IMR-90 (cell line): ENCODE results near the gene SLC25A15. TPM values are rescaled to one million over a fixed set of nuclear protein-coding genes. Genes with fewer than 3 reads are reported as not detected.

Experiments used
- ATAC-seq: fragments of 200-7000 bp; cut with Tn5 transposase; 2 replicates; pipeline ENCODE4 v1.9.1; 2020; ENCODE audit warnings: low read depth, mild to moderate bottlenecking, moderate library complexity
- BruUV-seq: library from RNA; stranded (reverse); fragments of 400-500 nt; replicated peaks from 2 replicates; lab custom pipeline; 2021; lab: Mats Ljungman, UMichigan
- CTCF ChIA-PET: fragments of 300-600 bp; formaldehyde crosslinking; extraction: SDS; loops from one replicate; lab custom pipeline; 2021; ENCODE audit warnings: antibody characterized with exemption; lab: Yijun Ruan, JAX
- POLR2A ChIA-PET: fragments of 300-600 bp; sonication (Branson Sonifier 250); formaldehyde crosslinking; loops from one replicate; lab custom pipeline; 2022; ENCODE audit warnings: antibody characterized with exemption; ENCODE audit not compliant: unreplicated experiment; lab: Charles Lee
- DNase-seq: peaks from one replicate; pipeline ENCODE4 v3.0.0; 2013
- H2AFZ ChIP-seq: replicated peaks from 2 replicates; pipeline ENCODE3; 2013; ENCODE audit warnings: low read length, mild to moderate bottlenecking; ENCODE audit not compliant: poor library complexity
- H2AK5ac ChIP-seq: 2 replicates; pipeline ENCODE4 v1.6.1; 2013; ENCODE audit warnings: low read depth, low read length, inconsistent platforms
- H2AK9ac ChIP-seq: replicated peaks from 2 replicates; pipeline ENCODE3; 2013; ENCODE audit warnings: mild to moderate bottlenecking, low read depth, low read length, moderate library complexity; ENCODE audit not compliant: poor library complexity
- H2BK120ac ChIP-seq: 2 replicates; pipeline ENCODE4 v1.6.1; 2013; ENCODE audit warnings: low read depth, low read length, inconsistent platforms
- H2BK15ac ChIP-seq: 3 replicates; pipeline ENCODE4 v1.6.1; 2013; ENCODE audit warnings: low read depth, low read length, inconsistent platforms
- H2BK20ac ChIP-seq: 2 replicates; pipeline ENCODE4 v1.6.1; 2013; ENCODE audit warnings: low read depth, mild to moderate bottlenecking, inconsistent platforms, low read length, moderate library complexity
- H2BK5ac ChIP-seq: 2 replicates; pipeline ENCODE4 v1.6.1; 2013; ENCODE audit warnings: mild to moderate bottlenecking, low read depth, low read length, inconsistent platforms; ENCODE audit not compliant: poor library complexity, severe bottlenecking
- H3K14ac ChIP-seq: replicated peaks from 2 replicates; pipeline ENCODE4 v1.6.1; 2013; ENCODE audit warnings: low read depth, low read length, inconsistent platforms
- H3K18ac ChIP-seq: 2 replicates; pipeline ENCODE4 v1.6.1; 2013; ENCODE audit warnings: low read depth, low read length, control low read depth
- H3K23ac ChIP-seq: 2 replicates; pipeline ENCODE4 v1.6.1; 2013; ENCODE audit warnings: low read depth, low read length, inconsistent platforms
- H3K27ac ChIP-seq: 2 replicates; pipeline ENCODE4 v1.5.1; 2013; ENCODE audit warnings: mild to moderate bottlenecking, control low read depth, low read length; ENCODE audit not compliant: insufficient read depth
- H3K27me3 ChIP-seq: 2 replicates; pipeline ENCODE4 v1.6.1; 2013; ENCODE audit warnings: low read length; ENCODE audit not compliant: control insufficient read depth, insufficient read depth
- H3K36me3 ChIP-seq: 2 replicates; pipeline ENCODE4 v1.6.1; 2013; ENCODE audit warnings: low read length, mixed read lengths; ENCODE audit not compliant: control insufficient read depth, insufficient read depth
- H3K4ac ChIP-seq: 2 replicates; pipeline ENCODE4 v1.6.1; 2013; ENCODE audit warnings: low read depth, low read length, inconsistent platforms
- H3K4me1 ChIP-seq: 2 replicates; pipeline ENCODE4 v1.6.1; 2013; ENCODE audit warnings: low read length, mixed read lengths; ENCODE audit not compliant: control insufficient read depth, insufficient read depth
- H3K4me2 ChIP-seq: 2 replicates; pipeline ENCODE4 v1.6.1; 2013; ENCODE audit warnings: low read depth, mild to moderate bottlenecking, control low read depth, low read length, moderate library complexity
- H3K4me3 ChIP-seq: 2 replicates; pipeline ENCODE4 v1.5.1; 2013; ENCODE audit warnings: low read depth, mild to moderate bottlenecking, control low read depth, low read length, moderate library complexity; ENCODE audit not compliant: insufficient read depth
- H3K56ac ChIP-seq: 2 replicates; pipeline ENCODE4 v1.6.1; 2013; ENCODE audit warnings: low read length, inconsistent platforms; ENCODE audit not compliant: insufficient read depth; ENCODE audit errors: extremely low read depth
- H3K79me1 ChIP-seq, 2 experiments: 2 replicates each; pipeline ENCODE4 v1.6.1; 2013; ENCODE audit warnings: low read length in 2 of 2, inconsistent platforms in 1 of 2, low read depth in 1 of 2
- H3K9ac ChIP-seq: 2 replicates; pipeline ENCODE4 v1.6.1; 2013; ENCODE audit warnings: low read depth, low read length, control low read depth
- H3K9me1 ChIP-seq: 2 replicates; pipeline ENCODE4 v1.6.1; 2013; ENCODE audit warnings: low read length, inconsistent platforms; ENCODE audit not compliant: insufficient read depth
- H3K9me3 ChIP-seq: 2 replicates; pipeline ENCODE4 v1.6.1; 2013; ENCODE audit warnings: low read length; ENCODE audit not compliant: control insufficient read depth, insufficient read depth
- H4K20me1 ChIP-seq: 2 replicates; pipeline ENCODE4 v1.6.1; 2013; ENCODE audit warnings: low read length, inconsistent platforms; ENCODE audit not compliant: insufficient read depth
- H4K5ac ChIP-seq: 2 replicates; pipeline ENCODE4 v1.6.1; 2013; ENCODE audit warnings: mild to moderate bottlenecking, low read depth, low read length, control low read depth
- H4K8ac ChIP-seq, 2 experiments: 2 replicates each; pipeline ENCODE4 v1.6.1; 2013; ENCODE audit warnings: low read depth in 2 of 2, low read length in 2 of 2, control low read depth in 1 of 2, inconsistent platforms in 1 of 2
- H4K91ac ChIP-seq: 2 replicates; pipeline ENCODE4 v1.6.1; 2013; ENCODE audit warnings: low read depth, low read length, inconsistent platforms; ENCODE audit not compliant: insufficient read depth
- CEBPB ChIP-seq: IDR thresholded peaks from 2 replicates; pipeline ENCODE4 v1.6.1; 2012; ENCODE audit warnings: low read depth, low read length, improper control_type of control experiment
- CTCF ChIP-seq: conservative IDR thresholded peaks from 2 replicates; pipeline ENCODE4 v1.5.1; 2012; ENCODE audit warnings: mild to moderate bottlenecking, low read depth, low read length, improper control_type of control experiment
- ELK1 ChIP-seq: fragments of 150-350 bp; IDR thresholded peaks from 2 replicates; pipeline ENCODE4 v1.6.1; 2016; ENCODE audit warnings: low read depth, mild to moderate bottlenecking, low read length, moderate library complexity, borderline replicate concordance
- FOS ChIP-seq: fragments of 150-350 bp; IDR thresholded peaks from 2 replicates; pipeline ENCODE4 v1.6.1; 2016; ENCODE audit warnings: low read depth, low read length
- MAZ ChIP-seq: IDR thresholded peaks from 2 replicates; pipeline ENCODE4 v1.6.1; 2012; ENCODE audit warnings: low read depth, mild to moderate bottlenecking, low read length, improper control_type of control experiment, moderate library complexity, borderline replicate concordance
- MXI1 ChIP-seq: IDR thresholded peaks from 2 replicates; pipeline ENCODE4 v1.6.1; 2012; ENCODE audit warnings: low read depth, mild to moderate bottlenecking, low read length, moderate library complexity, borderline replicate concordance
- NFE2L2 ChIP-seq: fragments of 150-350 bp; IDR thresholded peaks from 2 replicates; pipeline ENCODE4 v1.6.1; 2016; ENCODE audit warnings: low read depth, mild to moderate bottlenecking, low read length
- POLR2A ChIP-seq: IDR thresholded peaks from 2 replicates; pipeline ENCODE4 v1.6.1; 2012; ENCODE audit warnings: mild to moderate bottlenecking, low read depth, low read length
- RAD21 ChIP-seq: IDR thresholded peaks from 2 replicates; pipeline ENCODE4 v1.6.1; 2012; ENCODE audit warnings: low read length, improper control_type of control experiment
- RCOR1 ChIP-seq: IDR thresholded peaks from 2 replicates; pipeline ENCODE4 v1.6.1; 2012; ENCODE audit warnings: mild to moderate bottlenecking, low read length, improper control_type of control experiment; ENCODE audit not compliant: insufficient replicate concordance
- RFX5 ChIP-seq: IDR thresholded peaks from 2 replicates; pipeline ENCODE4 v1.8.0; 2012; ENCODE audit warnings: low read depth, mild to moderate bottlenecking, low read length, moderate library complexity
- SMC3 ChIP-seq: fragments of 150-350 bp; IDR thresholded peaks from 2 replicates; pipeline ENCODE4 v1.6.1; 2016; ENCODE audit warnings: low read depth, mild to moderate bottlenecking, antibody characterized with exemption, low read length, moderate library complexity
- USF2 ChIP-seq: fragments of 150-350 bp; IDR thresholded peaks from 2 replicates; pipeline ENCODE4 v1.6.1; 2017; ENCODE audit warnings: mild to moderate bottlenecking, antibody characterized with exemption, low read length, low read depth
- WGBS, 2 experiments: methylation state at CpG; one replicate each; pipeline versions ENCODE4 v1.1.5 to v1.1.7; 2013; ENCODE audit warnings: missing lambda C conversion rate in 2 of 2; ENCODE audit not compliant: insufficient read length in 1 of 2; ENCODE audit errors: extremely low coverage in 2 of 2; 5-methylcytosine and 5-hydroxymethylcytosine counted together
- dilution Hi-C: fragments of 300-500 bp; cut with HindIII; formaldehyde crosslinking; loops from one replicate; pipeline ENCODE4 v1.14.3; 2018; ENCODE audit warnings: low sequenced_read_pairs; ENCODE audit not compliant: unreplicated experiment
- in situ Hi-C: fragments of 300-500 bp; cut with MboI; formaldehyde crosslinking; loops from 3 replicates; pipeline ENCODE4 v1.14.3; 2019; ENCODE audit warnings: low sequenced_read_pairs, inconsistent platforms, mixed read lengths
- intact Hi-C: fragments of 100-400 bp; cut with micrococcal nuclease; formaldehyde crosslinking; loops from 2 replicates; pipeline ENCODE4 v1.10.0; 2022
- polyA plus RNA-seq, 3 experiments: library from polyadenylated mRNA; depleted of rRNA; stranded (reverse); fragments of >200 nt; gene quantifications; 2 replicates each; pipeline ENCODE4 v1.2.3, GENCODE V29; 2012; ENCODE audit warnings: low replicate concordance in 1 of 3
- total RNA-seq: library from RNA; depleted of rRNA; stranded (reverse); fragments of >200 nt; gene quantifications from 2 replicates; pipeline ENCODE4 v1.2.3, GENCODE V29; 2012

Gene SLC25A15
- total and polyA plus RNA-seq, 2 of the 4 experiments (the other 2 are of a cell fraction): 5.4 to 13.3 TPM

GRCh38 chr13:40818926-40819325 is 29.5 kb downstream of the SLC25A15 start:
- Histone ChIP-seq H2BK20ac (no peak overlapping the region), H3K18ac (no peak overlapping the region), H3K4me2 (no peak overlapping the region), H3K36me3 (no peaks in the 10 kb centered on the region), H3K9me3 (no peaks in the 10 kb centered on the region), H3K56ac (no peak overlapping the region), H3K9me1 (no peaks in the 10 kb centered on the region), H4K5ac (no peak overlapping the region), H3K4me1 (peaks cover 2% of the 10 kb centered on the region; the same call in 1 of the 2 replicates), H3K23ac (no peak overlapping the region), H3K79me1 (no peaks in the 10 kb centered on the region), H3K4ac (no peak overlapping the region), H3K27me3 (no peaks in the 10 kb centered on the region), H4K8ac (no peak overlapping the region), H2BK5ac (no peak overlapping the region), H2AK9ac (no peak overlapping the region), H3K4me3 (no peak overlapping the region), H3K14ac (no peak overlapping the region), H3K27ac (no peak overlapping the region), H3K9ac (no peak overlapping the region), H4K91ac (no peak overlapping the region), H4K20me1 (no peaks in the 10 kb centered on the region), H2BK120ac (no peak overlapping the region), H2AFZ (no peak overlapping the region), H2BK15ac (no peak overlapping the region), H2AK5ac (no peak overlapping the region)
- ChIA-PET POLR2A (no interaction called here), CTCF (no interaction called here)
- no peak for ATAC-seq
- BruUV-seq: no TSS peak
- no CpG with 5 or more reads among the region's 5 CpGs for WGBS, 2 experiments
- dilution Hi-C loops: no loop called here
- intact Hi-C loops: no loop called here
- TF ChIP-seq RAD21: no peak
- TF ChIP-seq FOS: no peak
- TF ChIP-seq NFE2L2: no peak
- TF ChIP-seq POLR2A: no peak
- no peak for TF ChIP-seq MXI1
- no peak for TF ChIP-seq MAZ
- TF ChIP-seq USF2: no peak
- TF ChIP-seq RCOR1: no peak
- TF ChIP-seq CEBPB: no peak
- TF ChIP-seq SMC3: no peak
- no peak for TF ChIP-seq RFX5
- TF ChIP-seq ELK1: no peak
- TF ChIP-seq CTCF: no peak
- in situ Hi-C loops: no loop called here
- no peak for DNase-seq
